HepG2 (cell line): ENCODE data around the gene SCGB1D4. TPM values are rescaled to one million over a fixed set of nuclear protein-coding genes. Genes with fewer than 3 reads are reported as not detected.

Source experiments
- ATAC-seq: fragments of 200-7000 bp; cut with Tn5 transposase; 3 replicates; pipeline ENCODE4 v1.9.1; 2020; ENCODE audit warnings: mild to moderate bottlenecking, moderate library complexity
- BruUV-seq: library from RNA; stranded (reverse); fragments of 400-500 nt; replicated peaks from 2 replicates; lab custom pipeline; 2021; lab: Mats Ljungman, UMichigan
- CTCF ChIA-PET: fragments of 300-600 bp; formaldehyde crosslinking; extraction: SDS; loops from one replicate; lab custom pipeline; 2021; ENCODE audit warnings: low total read pairs, inconsistent platforms, low intra/inter-chr PET ratio; lab: Yijun Ruan, JAX
- POLR2A ChIA-PET: fragments of 350-600 bp; sonication (Branson Sonifier 250); formaldehyde crosslinking; loops from one replicate; lab custom pipeline; 2020; ENCODE audit warnings: antibody characterized with exemption, inconsistent platforms; lab: Yijun Ruan, JAX
- DNase-seq: peaks from one replicate; pipeline ENCODE4 v3.0.0-alpha.2; 2015; ENCODE audit warnings: low spot score
- FAIRE-seq: peaks from 3 replicates; lab custom pipeline; 2011; peaks lifted over from hg19 to GRCh38; lab: Jason Lieb, UNC
- H2AFZ ChIP-seq: one replicate; pipeline ENCODE4 v1.6.1; 2011; ENCODE audit warnings: low read length, inconsistent platforms
- H3K27ac ChIP-seq: fragments of 300-600 bp; 3 replicates; pipeline ENCODE4 v1.8.0; 2011; ENCODE audit warnings: mixed run types, mild to moderate bottlenecking, mixed read lengths, low read length, inconsistent platforms; ENCODE audit not compliant: insufficient read depth; ENCODE audit errors: extremely low read length
- H3K27me3 ChIP-seq, 2 experiments: fragments of 200-600 bp in 1 of 2; 2 replicates in 1 of 2; 3 replicates in 1 of 2; pipeline versions ENCODE4 v1.6.0 to v1.8.0; 2011; ENCODE audit warnings: low read length in 2 of 2, mild to moderate bottlenecking in 2 of 2, moderate library complexity in 2 of 2, inconsistent platforms in 1 of 2; ENCODE audit not compliant: insufficient read depth in 2 of 2, control insufficient read depth in 1 of 2
- H3K36me3 ChIP-seq, 2 experiments: fragments of 200-600 bp in 1 of 2; replicated peaks in 1 of 2; 2 replicates in 1 of 2; 3 replicates in 1 of 2; pipeline versions ENCODE4 v1.5.1 to v1.8.0; 2011; ENCODE audit warnings: low read length in 2 of 2, inconsistent platforms in 1 of 2; ENCODE audit not compliant: insufficient read depth in 2 of 2, control insufficient read depth in 1 of 2
- H3K4me1 ChIP-seq: 2 replicates; pipeline ENCODE4 v1.5.1; 2012; ENCODE audit warnings: low read length, inconsistent platforms; ENCODE audit not compliant: insufficient read depth
- H3K4me2 ChIP-seq: 2 replicates; pipeline ENCODE4 v1.6.0; 2011; ENCODE audit warnings: low read depth, low read length, inconsistent platforms
- H3K4me3 ChIP-seq, 3 experiments: fragments of 200-600 bp in 1 of 3; sonication (generic), shearing (Covaris generic) in 1 of 3; replicated peaks in 1 of 3; 2 replicates each; pipeline ENCODE4 v1.5.1; 2011 to 2016; ENCODE audit warnings: low read length in 3 of 3, inconsistent platforms in 2 of 3, low read depth in 2 of 3, mild to moderate bottlenecking in 2 of 3, control low read depth in 1 of 3, mixed read lengths in 1 of 3; ENCODE audit not compliant: insufficient read depth in 1 of 3
- H3K79me2 ChIP-seq: one replicate; pipeline ENCODE4 v1.6.1; 2011; ENCODE audit warnings: low read length, inconsistent platforms; ENCODE audit not compliant: insufficient read depth
- H3K9ac ChIP-seq: 2 replicates; pipeline ENCODE4 v1.6.0; 2011; ENCODE audit warnings: mild to moderate bottlenecking, low read depth, low read length, inconsistent platforms; ENCODE audit not compliant: insufficient read depth
- H3K9me3 ChIP-seq: 2 replicates; pipeline ENCODE4 v1.5.1; 2012; ENCODE audit warnings: mild to moderate bottlenecking, low read length
- H4K20me1 ChIP-seq: 2 replicates; pipeline ENCODE4 v1.6.0; 2011; ENCODE audit warnings: inconsistent platforms, mild to moderate bottlenecking, low read length, moderate library complexity; ENCODE audit not compliant: insufficient read depth
- CREBL2 ChIP-seq: sonication (generic); formaldehyde crosslinking; IDR thresholded peaks from 2 replicates; pipeline ENCODE4 v1.8.1; 2023; ENCODE audit warnings: missing genetic modification reagents, mild to moderate bottlenecking, borderline replicate concordance
- HES4 ChIP-seq: sonication (generic); formaldehyde crosslinking; IDR thresholded peaks from 2 replicates; pipeline ENCODE4 v1.9.0; 2021; ENCODE audit warnings: mild to moderate bottlenecking, missing genetic modification reagents, borderline replicate concordance
- HNF4A ChIP-seq: sonication (generic); formaldehyde crosslinking; IDR thresholded peaks from 2 replicates; pipeline ENCODE4 v1.4.0; 2020; ENCODE audit warnings: missing genetic modification reagents
- KLF12 ChIP-seq: sonication (generic); formaldehyde crosslinking; IDR thresholded peaks from 2 replicates; pipeline ENCODE4 v1.4.0; 2020; ENCODE audit warnings: missing genetic modification reagents, borderline replicate concordance
- NAIF1 ChIP-seq: sonication (generic); formaldehyde crosslinking; IDR thresholded peaks from 2 replicates; pipeline ENCODE4 v1.5.0; 2020; ENCODE audit warnings: mild to moderate bottlenecking, missing genetic modification reagents, borderline replicate concordance
- NFATC3 ChIP-seq: sonication (generic); formaldehyde crosslinking; IDR thresholded peaks from 2 replicates; pipeline ENCODE4 v1.5.1; 2020; ENCODE audit warnings: mild to moderate bottlenecking, missing genetic modification reagents
- PAWR ChIP-seq: sonication (generic); formaldehyde crosslinking; IDR thresholded peaks from 2 replicates; pipeline ENCODE4 v1.4.0; 2020; ENCODE audit warnings: missing genetic modification reagents, mild to moderate bottlenecking, borderline replicate concordance
- SNAPC5 ChIP-seq: sonication (generic); formaldehyde crosslinking; IDR thresholded peaks from 2 replicates; pipeline ENCODE4 v1.8.1; 2023; ENCODE audit warnings: mild to moderate bottlenecking, missing genetic modification reagents, borderline replicate concordance
- U2AF2 ChIP-seq: fragments of 200-400 bp; formaldehyde crosslinking; IDR thresholded peaks from 2 replicates; pipeline ENCODE4 v1.6.1; 2017; ENCODE audit warnings: low read depth, mild to moderate bottlenecking, low read length
- ZBTB38 ChIP-seq: sonication (generic); formaldehyde crosslinking; IDR thresholded peaks from 2 replicates; pipeline ENCODE4 v1.5.1; 2020; ENCODE audit warnings: mild to moderate bottlenecking, missing genetic modification reagents
- ZNF839 ChIP-seq: sonication (generic); formaldehyde crosslinking; IDR thresholded peaks from 2 replicates; pipeline ENCODE4 v1.4.0; 2020; ENCODE audit warnings: missing genetic modification reagents, mild to moderate bottlenecking, borderline replicate concordance
- WGBS: methylation state at CpG from one replicate; pipeline ENCODE4 v1.1.6; 2017; ENCODE audit warnings: low lambda C conversion rate; 5-methylcytosine and 5-hydroxymethylcytosine counted together
- in situ Hi-C: cut with HindIII; loops from 2 replicates; pipeline ENCODE4 v1.10.0; 2017; ENCODE audit warnings: low pct_unique_long_range_greater_than_20kb; ENCODE audit not compliant: extremely low pct_ligation_motif_present
- intact Hi-C: fragments of 100-400 bp; cut with micrococcal nuclease; formaldehyde crosslinking; loops from one replicate; pipeline ENCODE4 v1.10.0; 2022; ENCODE audit not compliant: unreplicated experiment
- polyA plus RNA-seq, 8 experiments: library from polyadenylated mRNA; depleted of rRNA in 3 of 8; stranded (reverse) in 7 of 8; unstranded in 1 of 8; fragments of >200 nt; fragmentation: Illumina TruSeq in 4 of 8; extraction: Trizol in 4 of 8; gene quantifications; 2 replicates each; pipeline versions ENCODE4 v1.2.1 to v1.2.3, GENCODE V29; 2011 to 2016; ENCODE audit warnings: low read depth in 4 of 8, missing spikeins in 1 of 8, mixed read lengths in 1 of 8; ENCODE audit not compliant: insufficient read depth in 1 of 8
- total RNA-seq, 5 experiments: library from RNA; depleted of rRNA; stranded (reverse); fragments of >200 nt; fragmentation: Illumina TruSeq; extraction: Trizol; gene quantifications; 2 replicates each; pipeline ENCODE4 v1.2.3, GENCODE V29; 2016; ENCODE audit warnings: low read depth in 1 of 5

The SCGB1D4 gene
- total and polyA plus RNA-seq, 2 of the 13 experiments (the other 11 are each of a cell fraction or from before 2014, with no cell fraction given): not detected

DNA sequence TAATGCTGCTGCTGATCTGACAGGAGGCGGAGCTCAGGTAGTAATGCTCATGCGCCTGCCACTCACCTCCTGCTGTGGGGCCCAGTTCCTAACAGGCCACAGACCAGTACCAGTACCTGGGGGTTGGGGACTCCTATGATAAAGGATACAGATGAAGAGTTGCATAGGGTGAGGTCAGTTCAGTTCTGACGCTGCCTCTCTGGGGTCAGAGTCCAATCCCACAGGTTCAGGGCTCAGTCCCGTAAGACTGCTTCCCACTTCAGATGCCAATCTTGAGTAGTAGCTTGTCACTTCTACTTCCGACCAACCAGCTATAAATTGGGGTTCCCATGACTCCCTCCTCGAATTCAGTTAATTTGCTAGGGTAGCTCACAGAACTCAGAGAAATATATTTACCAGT is 47.0 kb upstream of the SCGB1D4 start:
- POLR2A ChIA-PET: no interaction called here
- CTCF ChIA-PET: no interaction called here
- BruUV-seq: no TSS peak
- Histone ChIP-seq H3K36me3 (peaks cover 4 to 23% of the 10 kb centered on the region in 2 experiments; a peak in 4 of 5 replicates), H3K79me2 (peaks cover 15% of the 10 kb centered on the region), H3K9me3 (no peaks in the 10 kb centered on the region), H2AFZ (no peak overlapping the region), H3K4me2 (no peak overlapping the region), H3K4me3 (no peak overlapping the region), H3K4me1 (peaks cover 35% of the 10 kb centered on the region), H3K27me3 (no peaks in the 10 kb centered on the region), H3K9ac (no peak overlapping the region), H4K20me1 (no peaks in the 10 kb centered on the region), H3K27ac (no peak overlapping the region)
- 94% methylated on average over 6 of the region's 6 CpGs for WGBS
- intact Hi-C loops (no loop called here), in situ Hi-C loops (no loop called here)
- FAIRE-seq: no peak
- TF ChIP-seq ZNF839: no peak
- TF ChIP-seq KLF12: no peak
- TF ChIP-seq HNF4A: no peak
- no peak for TF ChIP-seq SNAPC5 (CRISPR knock-in tag)
- no peak for TF ChIP-seq U2AF2
- TF ChIP-seq NAIF1 (CRISPR knock-in tag): no peak
- TF ChIP-seq ZBTB38: no peak
- no peak for TF ChIP-seq NFATC3 (CRISPR knock-in tag)
- no peak for TF ChIP-seq HES4 (CRISPR knock-in tag)
- no peak for TF ChIP-seq CREBL2 (CRISPR knock-in tag)
- no peak for TF ChIP-seq PAWR (CRISPR knock-in tag)
- ATAC-seq: no peak
- no peak for DNase-seq
